Astrocyte of the hippocampus (primary cell): ENCODE data around the gene MBTPS2.
A peak's percentile ranks its signal among the peaks of the same experiment; 100 is the strongest.
"Not testable (repeated sequence)": the region's sequence is repeated elsewhere in the genome, so short reads cannot be mapped to it uniquely, and the experiment has no call there.

ENCODE experiments used
- DNase-seq: peaks from one replicate; pipeline ENCODE4 v3.0.0; 2011; ENCODE audit warnings: low read depth, low spot score

The MBTPS2 gene

DNA sequence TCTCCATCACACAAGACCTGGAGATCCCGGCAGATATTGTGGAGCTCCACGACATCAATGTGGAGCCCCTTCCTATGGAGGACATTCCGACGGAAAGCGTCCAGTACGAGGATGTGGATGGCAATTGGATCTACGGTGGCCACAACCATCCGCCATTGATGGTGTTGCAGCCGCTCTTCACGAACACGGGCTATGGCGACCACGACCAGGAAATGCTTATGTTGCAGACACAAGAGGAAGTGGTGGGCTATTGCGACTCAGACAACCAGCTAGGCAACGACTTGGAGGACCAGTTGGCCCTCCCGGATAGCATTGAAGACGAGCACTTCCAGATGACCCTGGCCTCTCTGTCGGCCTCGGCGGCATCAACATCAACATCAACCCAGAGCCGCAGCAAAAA, 17.1 kb downstream of the MBTPS2 start:
- DNase-seq = no peak

- no peak for DNase-seq
Measured at GRCh38 chrX:21863241-21863640, 23.8 kb downstream of the MBTPS2 start.

DNA sequence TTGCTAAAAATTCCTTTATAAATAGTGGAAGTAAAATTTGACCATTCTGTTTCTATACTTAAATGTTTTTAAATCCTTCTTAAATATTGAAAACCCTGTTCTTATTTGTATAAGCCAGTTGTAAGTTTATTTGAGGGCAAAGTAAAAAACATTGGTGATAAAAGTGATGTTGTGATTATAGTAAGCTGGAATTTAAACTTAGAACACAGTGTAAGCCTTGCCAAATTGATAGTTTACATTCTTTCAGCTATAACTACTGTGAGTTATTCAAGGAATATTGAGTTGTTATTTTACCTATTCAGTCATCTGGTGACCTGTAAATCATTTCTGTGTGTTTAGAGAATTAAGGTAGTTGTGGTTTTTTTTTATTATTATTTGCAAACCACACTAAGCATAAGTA, 26.0 kb downstream of the MBTPS2 start:
- no peak for DNase-seq

GRCh38 chrX:21870494-21870893, 31.1 kb downstream of the MBTPS2 start:
- no peak for DNase-seq

DNA sequence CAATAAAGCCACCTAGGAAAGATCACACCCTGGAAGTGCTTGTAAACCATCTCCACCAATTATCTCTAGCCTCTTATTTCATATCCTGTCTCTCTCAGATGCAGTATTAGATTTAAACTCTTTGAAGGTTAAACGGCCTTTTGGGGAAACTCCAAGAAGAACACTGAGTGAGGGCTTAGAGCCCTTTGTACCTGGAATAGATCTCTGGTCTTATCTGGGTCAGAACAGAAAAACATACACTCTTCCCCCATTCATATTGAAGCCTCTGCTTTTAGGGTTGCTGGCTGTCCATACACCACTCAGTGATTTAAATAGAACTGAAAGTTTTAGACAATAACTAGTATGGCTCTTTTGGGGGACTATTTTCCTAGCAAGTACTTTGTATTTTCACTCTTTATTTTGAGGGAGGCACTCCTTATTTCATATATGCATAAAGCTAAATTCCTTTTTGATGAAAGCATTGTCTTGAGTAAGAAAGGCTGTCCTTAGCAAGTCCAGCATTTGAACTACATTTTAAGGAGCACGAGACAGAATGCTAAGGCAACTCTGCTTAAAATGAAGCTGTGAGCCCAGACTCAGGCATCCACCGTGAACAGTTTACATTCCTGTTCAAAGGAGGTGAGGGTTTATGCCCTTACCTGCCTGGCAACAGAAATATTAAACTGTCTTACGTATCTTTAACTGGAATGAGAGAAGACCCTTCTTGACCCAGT, 33.8 kb downstream of the MBTPS2 start:
- DNase-seq = no peak

DNA sequence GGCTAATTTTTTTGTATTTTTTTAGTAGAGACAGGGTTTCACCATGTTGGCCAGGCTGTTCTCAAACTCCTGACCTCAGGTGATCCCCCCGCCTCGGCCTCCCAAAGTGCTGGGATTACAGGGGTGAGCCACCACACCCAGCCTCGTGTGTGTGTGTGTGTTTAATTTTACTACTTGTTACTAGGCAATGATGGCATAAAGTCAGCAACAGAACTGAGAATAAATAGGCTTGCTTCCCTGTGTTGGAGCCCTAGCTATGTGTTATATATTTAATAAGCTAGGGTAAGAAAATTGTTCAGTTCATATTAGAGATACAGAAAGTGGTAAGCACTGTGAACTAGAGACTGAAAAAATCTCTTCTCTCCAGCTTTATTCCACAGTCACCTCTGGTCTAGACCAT, 34.8 kb downstream of the MBTPS2 start:
- DNase-seq = not testable (repeated sequence)

DNA sequence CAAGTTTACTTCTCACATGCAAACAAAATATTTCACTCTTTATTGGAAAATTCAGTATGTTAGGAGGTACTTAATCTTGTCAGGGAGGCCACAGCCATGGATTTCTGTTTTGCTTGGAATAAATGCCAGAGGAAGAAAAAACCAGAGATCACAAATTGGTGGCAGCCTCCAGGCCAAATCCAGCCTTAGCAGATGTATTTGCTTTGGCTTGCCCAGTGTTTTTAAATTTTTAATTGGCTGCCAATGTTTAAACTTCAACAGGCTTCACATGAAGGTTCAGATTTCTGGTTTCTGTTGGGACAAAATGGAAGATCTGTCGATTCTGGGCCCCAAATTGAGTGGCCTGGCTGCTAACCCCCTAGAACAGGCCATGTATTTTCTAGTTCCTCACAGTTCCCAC, 35.6 kb downstream of the MBTPS2 start:
- peak; percentile 29 for DNase-seq

DNA sequence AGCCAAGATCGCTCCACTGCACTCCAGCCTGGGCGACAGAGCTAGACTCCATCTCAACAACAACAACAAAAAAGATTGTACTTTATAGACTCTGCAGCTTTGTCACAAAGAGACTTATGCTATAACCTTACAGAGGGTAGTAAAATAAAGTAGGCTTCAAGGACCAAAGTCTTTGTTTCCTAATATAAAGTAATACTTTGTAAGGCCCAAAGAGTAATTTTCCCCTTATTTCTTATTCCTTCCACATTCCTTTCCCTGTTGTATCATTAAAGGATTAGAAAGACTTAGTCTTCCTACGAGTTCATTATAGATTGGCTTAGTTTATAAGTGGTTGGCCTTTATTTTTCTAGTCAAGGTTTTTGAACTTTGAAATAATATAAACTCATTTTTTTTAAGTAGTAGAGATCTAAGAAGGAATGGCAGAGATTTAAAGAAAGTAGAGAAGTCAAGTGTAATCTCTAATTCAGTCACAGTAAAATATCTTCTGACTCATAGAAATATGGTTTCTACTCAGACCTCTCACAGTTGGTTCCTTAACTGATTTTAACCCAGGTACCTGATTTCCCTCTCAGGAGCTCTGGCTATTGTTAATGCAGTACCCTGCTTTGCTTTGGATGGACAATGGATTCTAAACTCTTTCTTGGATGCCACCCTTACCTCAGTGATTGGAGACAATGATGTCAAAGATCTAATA, 42.6 kb downstream of the MBTPS2 start:
- no peak for DNase-seq

- DNase-seq = no peak
Measured at GRCh38 chrX:21883258-21883657, 43.8 kb downstream of the MBTPS2 start.

GRCh38 chrX:21885568-21885967, 46.2 kb downstream of the MBTPS2 start:
- DNase-seq = peak; percentile 46

GRCh38 chrX:21905313-21905712, 65.9 kb downstream of the MBTPS2 start:
- no peak for DNase-seq

- DNase-seq = peak; percentile 13
Measured at GRCh38 chrX:21905953-21906352, 66.5 kb downstream of the MBTPS2 start.

DNA sequence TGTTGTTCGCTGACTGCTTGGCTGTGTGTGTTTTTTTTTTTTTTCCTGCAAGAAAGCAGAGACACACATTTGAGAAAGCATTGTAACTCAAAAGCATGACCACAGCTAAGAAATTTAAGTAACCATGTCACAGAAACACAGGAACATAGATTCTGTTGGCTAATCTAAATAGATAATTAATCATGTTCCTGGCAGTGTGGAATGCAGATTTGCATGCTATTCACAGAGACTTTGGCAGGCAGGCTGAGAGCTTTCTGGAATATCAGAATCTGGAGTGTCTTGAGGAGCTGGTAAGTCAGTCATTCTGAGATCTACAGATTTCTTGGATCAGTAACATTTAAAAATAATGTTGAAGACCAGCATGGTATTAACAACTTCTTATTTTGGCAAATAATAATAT, 67.8 kb downstream of the MBTPS2 start:
- peak; percentile 61 for DNase-seq

- DNase-seq = no peak
Measured at GRCh38 chrX:21911481-21911880, 72.1 kb downstream of the MBTPS2 start.

DNA sequence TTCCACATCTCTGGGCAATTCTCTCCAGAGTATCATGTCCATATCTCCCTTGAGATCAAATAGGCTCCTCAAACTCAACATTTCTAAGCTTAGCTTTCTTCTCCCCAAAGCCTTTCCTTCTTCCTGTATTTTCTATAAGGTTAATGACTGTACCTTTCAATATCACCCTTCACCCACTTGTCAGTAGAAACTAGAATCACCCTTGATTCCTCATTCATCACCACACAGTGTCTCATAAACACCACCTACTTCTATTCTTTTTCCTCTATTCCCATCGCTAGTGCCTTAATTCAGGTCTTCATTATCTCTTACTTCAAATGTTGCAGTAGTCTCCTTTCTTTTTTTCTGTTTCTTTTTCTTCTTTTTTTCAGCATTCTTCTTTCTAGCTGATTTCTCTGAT, 72.8 kb downstream of the MBTPS2 start:
- no peak for DNase-seq

DNA sequence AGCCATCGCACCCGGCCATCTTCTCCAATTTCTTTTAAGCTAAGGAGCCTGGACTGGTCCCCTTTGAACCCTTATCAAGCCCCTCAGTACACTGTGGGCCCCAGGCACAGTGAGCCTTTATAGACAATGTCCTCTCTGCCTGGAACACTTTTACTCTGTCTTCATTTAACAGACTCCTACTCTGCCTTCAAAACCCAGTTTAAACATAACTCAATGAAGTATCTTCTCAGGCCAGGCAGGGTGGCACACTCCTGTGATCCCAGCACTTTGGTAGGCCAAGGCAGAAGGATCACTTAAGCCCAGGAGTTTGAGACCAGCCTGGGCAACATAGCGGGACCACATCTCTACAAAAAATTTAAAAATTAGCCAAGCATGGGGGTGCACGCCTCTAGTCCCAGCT, 73.6 kb downstream of the MBTPS2 start:
- no peak for DNase-seq

- peak; percentile 19 for DNase-seq
Measured at GRCh38 chrX:21926116-21926515, 86.7 kb downstream of the MBTPS2 start.

GRCh38 chrX:21926527-21927278, 87.3 kb downstream of the MBTPS2 start:
- peak; percentile 89 for DNase-seq

- no peak for DNase-seq
Measured at GRCh38 chrX:21929209-21929608, 89.8 kb downstream of the MBTPS2 start.

DNA sequence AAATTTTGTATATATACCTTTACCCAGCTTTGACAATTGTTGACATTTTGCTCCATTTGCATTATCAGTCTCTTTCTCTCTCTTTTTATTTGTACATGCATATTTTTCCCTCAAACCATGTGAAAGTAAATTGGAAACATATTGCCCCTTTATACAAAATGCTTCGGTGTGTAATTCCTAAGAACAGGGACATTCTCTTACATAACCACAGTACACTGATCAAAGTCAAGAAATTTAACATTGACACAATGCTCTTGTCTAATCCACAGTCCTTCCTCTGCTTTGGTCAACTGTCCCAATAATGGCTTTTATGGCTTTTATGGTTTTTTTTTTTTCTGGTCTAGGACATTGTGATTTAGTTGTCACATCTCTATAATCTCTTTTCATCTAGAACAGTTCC, 91.6 kb downstream of the MBTPS2 start:
- DNase-seq = no peak

DNA sequence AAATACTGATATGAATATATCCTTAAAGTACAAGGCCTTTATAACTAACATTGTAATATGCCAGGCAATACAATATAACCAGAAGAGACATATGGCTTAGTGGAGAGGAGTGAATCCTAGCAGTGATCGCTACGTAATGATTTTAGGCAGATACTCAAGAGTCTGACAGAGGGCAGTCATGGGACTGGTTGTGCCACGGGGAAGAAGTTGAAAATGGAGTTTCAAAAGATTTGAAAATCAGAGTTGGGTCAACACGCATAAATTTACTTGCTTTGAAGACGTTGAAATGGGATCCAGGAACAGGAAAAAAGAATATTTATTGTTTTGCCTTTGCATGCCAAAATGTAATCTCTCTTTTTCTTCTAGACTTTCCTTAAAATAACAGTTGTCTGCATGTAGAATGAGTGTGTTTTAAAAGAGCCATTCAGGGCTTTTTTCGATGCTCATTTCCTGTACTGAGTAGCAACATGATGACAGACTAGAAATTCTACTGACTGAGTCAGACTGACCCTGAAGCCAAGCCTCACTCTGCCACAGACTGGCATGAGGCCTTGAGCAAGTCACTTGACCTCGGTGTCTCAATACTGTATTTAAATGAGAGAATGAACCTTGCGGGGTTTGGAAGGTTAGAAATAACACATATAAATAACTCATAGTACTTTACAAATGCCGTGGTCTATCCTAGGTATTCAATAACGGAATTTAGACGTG, 93.0 kb downstream of the MBTPS2 start:
- DNase-seq = peak; percentile 83

- no peak for DNase-seq
Measured at GRCh38 chrX:21933077-21933476, 93.7 kb downstream of the MBTPS2 start.
